ENCODE results near the gene CFDP1.

The CFDP1 gene

GRCh38 chr16:75262104-75262799, 171.1 kb downstream of the CFDP1 start:
- ChIA-PET CTCF (interaction anchor here (1.4 kb wide), 1 partner anchor 28 kb away, joined by 7 read pairs; no protein-coding TSS in a partner anchor), POLR2A (no interaction called here)
- no peak overlapping the region for H3K4me3 ChIP-seq (ENCODE audit: low read depth, low read length)

GRCh38 chr16:75261590-75262078, 171.7 kb downstream of the CFDP1 start:
- Histone ChIP-seq H3K9me3 (ENCODE audit: control insufficient read depth, insufficient read depth, low read depth, low read length) (no peaks in the 10 kb centered on the region), H3K36me3 (ENCODE audit: control insufficient read depth in 2 of 2, insufficient read depth in 1 of 2, low read length in 2 of 2) (peaks cover 0 to 25% of the 10 kb centered on the region in 2 experiments; a peak in 1 of 3 replicates), H3K4me1 (ENCODE audit: control insufficient read depth, insufficient read depth, low read length) (peaks cover 8% of the 10 kb centered on the region; the same call in 1 of the 2 replicates), H3K4me3 (ENCODE audit: low read depth, low read length) (no peak overlapping the region), H3K27ac (ENCODE audit: extremely low read depth, low read depth, low read length) (no peak overlapping the region)
- ChIA-PET CTCF (interaction anchor here (1.4 kb wide), 1 partner anchor 28 kb away, joined by 7 read pairs; no protein-coding TSS in a partner anchor), POLR2A (no interaction called here)
- TF ChIP-seq GLIS2 (tag by site-specific recombination; IDR thresholded peaks at IDR 0.05) = 0 out of 2 replicates have a peak, but pooled peaks have one; percentile 0
- no peak for TF ChIP-seq ZNF529 (tag by site-specific recombination; IDR thresholded peaks at IDR 0.05; ENCODE audit: insufficient replicate concordance)

More at GRCh38 chr16:75262104-75262799, 171.1 kb downstream of the CFDP1 start:
- Histone ChIP-seq H3K4me1 (ENCODE audit: control insufficient read depth, insufficient read depth, low read length) (peaks cover 5% of the 10 kb centered on the region; the same call in 1 of the 2 replicates), H3K27ac (ENCODE audit: extremely low read depth, low read depth, low read length) (no peak overlapping the region), H3K9me3 (ENCODE audit: control insufficient read depth, insufficient read depth, low read depth, low read length) (no peaks in the 10 kb centered on the region), H3K36me3 (ENCODE audit: control insufficient read depth in 2 of 2, insufficient read depth in 1 of 2, low read length in 2 of 2) (peaks cover 0 to 25% of the 10 kb centered on the region in 2 experiments; a peak in 1 of 3 replicates)
- TF ChIP-seq SCRT2 (tag by site-specific recombination; IDR thresholded peaks at IDR 0.05) (no peak), SALL2 (tag by site-specific recombination; IDR thresholded peaks at IDR 0.05; ENCODE audit: borderline replicate concordance) (no peak), ZNF354C (tag by site-specific recombination; IDR thresholded peaks at IDR 0.05; ENCODE audit: borderline replicate concordance, low read depth) (no peak), ZNF837 (tag by site-specific recombination; IDR thresholded peaks at IDR 0.05) (no peak), ZFP37 (tag by site-specific recombination; IDR thresholded peaks at IDR 0.05) (no peak), ZNF704 (tag by site-specific recombination; IDR thresholded peaks at IDR 0.05) (no peak), REST (tag by site-specific recombination; IDR thresholded peaks at IDR 0.05) (0 out of 2 replicates have a peak, but pooled peaks have one; percentile 17), GLIS2 (tag by site-specific recombination; IDR thresholded peaks at IDR 0.05) (0 out of 2 replicates have a peak, but pooled peaks have one; percentile 25), ZSCAN4 (tag by site-specific recombination; IDR thresholded peaks at IDR 0.05) (no peak)

- Histone ChIP-seq H3K4me1 (ENCODE audit: control insufficient read depth, insufficient read depth, low read length) (peaks cover 8% of the 10 kb centered on the region; the same call in 1 of the 2 replicates), H3K4me3 (ENCODE audit: low read depth, low read length) (no peak overlapping the region), H3K36me3 (ENCODE audit: control insufficient read depth in 2 of 2, insufficient read depth in 1 of 2, low read length in 2 of 2) (peaks cover 0 to 25% of the 10 kb centered on the region in 2 experiments; a peak in 1 of 3 replicates), H3K9me3 (ENCODE audit: control insufficient read depth, insufficient read depth, low read depth, low read length) (no peaks in the 10 kb centered on the region), H3K27ac (ENCODE audit: extremely low read depth, low read depth, low read length) (no peak overlapping the region)
- CTCF ChIA-PET = interaction anchor here (1.4 kb wide), 1 partner anchor 27 kb away, joined by 7 read pairs; no protein-coding TSS in a partner anchor
- POLR2A ChIA-PET = no interaction called here
- TF ChIP-seq ZNF394 (tag by site-specific recombination; IDR thresholded peaks at IDR 0.05; ENCODE audit: borderline replicate concordance) (no peak), ZNF239 (tag by site-specific recombination; IDR thresholded peaks at IDR 0.05) (no peak), GLIS2 (tag by site-specific recombination; IDR thresholded peaks at IDR 0.05) (peak; percentile 25; the same call in 1 of the 2 replicates)
Observed at GRCh38 chr16:75260851-75261589, 172.3 kb downstream of the CFDP1 start.
